Right cardiac atrium (tissue), 5 donors: Measurements from ENCODE around the gene ITPR1. TPM values are rescaled to one million over a fixed set of nuclear protein-coding genes. Genes with fewer than 3 reads are reported as not detected.

Experiments used
- ATAC-seq, 2 donors: fragments of 200-7000 bp; cut with Tn5 transposase; one replicate each; pipeline versions ENCODE4 v1.8.0 to v1.9.1; 2020; ENCODE audit warnings: moderate library complexity in 2 of 2, mild to moderate bottlenecking in 1 of 2
- DNase-seq, 3 donors: peaks; one replicate each; pipeline ENCODE4 v3.0.0-alpha.2; 2020
- H3K27ac ChIP-seq: one replicate; pipeline ENCODE4 v1.5.1; 2013; ENCODE audit warnings: mild to moderate bottlenecking, low read length, control low read depth, moderate library complexity
- H3K27me3 ChIP-seq: one replicate; pipeline ENCODE4 v1.6.1; 2013; ENCODE audit not compliant: control insufficient read depth, insufficient read depth
- H3K4me1 ChIP-seq: one replicate; pipeline ENCODE4 v1.6.1; 2013; ENCODE audit warnings: low read length; ENCODE audit not compliant: control insufficient read depth, insufficient read depth
- H3K4me3 ChIP-seq: one replicate; pipeline ENCODE4 v1.5.1; 2013; ENCODE audit warnings: low read length, control low read depth
- H3K9me3 ChIP-seq: one replicate; pipeline ENCODE4 v1.6.1; 2013; ENCODE audit warnings: low read length; ENCODE audit not compliant: control insufficient read depth
- WGBS: extraction: QIAGEN DNeasy Blood & Tissue Kit; methylation state at CpG from one replicate; pipeline ENCODE4 v1.1.7; 2013; 5-methylcytosine and 5-hydroxymethylcytosine counted together
- intact Hi-C, 4 donors: fragments of 100-400 bp; cut with DNase I; formaldehyde crosslinking; loops; one replicate each; pipeline versions ENCODE4 v1.11.0 to v1.14.0; 2022 to 2023
- polyA plus RNA-seq: library from polyadenylated mRNA; stranded (reverse); fragments of 200-250 nt; gene quantifications from one replicate; pipeline ENCODE4 v1.2.3, GENCODE V29; 2013
- total RNA-seq, 4 donors: library from RNA; stranded (reverse); fragmentation: NEBNext Ultra II Directional; extraction: Animal tissue kit (Norgen Biotek cat#: 25700); gene quantifications; one replicate each; pipeline ENCODE4 v1.2.1, GENCODE V29; 2021
- donor health status: healthy with polysubstance abuse.
- donor health status: DM: no; HTN: yes; CAD: no.
- donor health status: DM: no; HTN: no; CAD: no.
- donor health status: DM: no; HTN: yes; CAD: no; lungs with severe emphysema.
- donor health status: DM: yes; HTN: yes; CAD: no.

The ITPR1 gene
- total and polyA plus RNA-seq, 5 donors = 13.9 to 59.0 (median 39.5) TPM

GRCh38 chr3:4774531-4774930, 281.4 kb downstream of the ITPR1 start:
- no peak for DNase-seq
- intact Hi-C loops = no loop called here
- Histone ChIP-seq H3K4me3 (no peak overlapping the region), H3K27me3 (no peaks in the 10 kb centered on the region), H3K9me3 (no peaks in the 10 kb centered on the region), H3K27ac (no peak overlapping the region), H3K4me1 (peaks cover 20% of the 10 kb centered on the region)
- no peak for ATAC-seq
- WGBS = 96% methylated on average over 3 of the region's 3 CpGs

GRCh38 chr3:4776399-4776979, 283.3 kb downstream of the ITPR1 start:
- intact Hi-C loops = no loop called here
- Histone ChIP-seq H3K27me3 (no peaks in the 10 kb centered on the region), H3K4me1 (peaks cover 20% of the 10 kb centered on the region), H3K27ac (no peak overlapping the region), H3K4me3 (no peak overlapping the region), H3K9me3 (no peaks in the 10 kb centered on the region)
- DNase-seq (no peak), ATAC-seq (no peak)
- WGBS = 81% methylated on average over 4 of the region's 4 CpGs

- H3K27ac ChIP-seq = no peak overlapping the region
- H3K4me3 ChIP-seq = no peak overlapping the region
- 62% methylated on average over 5 of the region's 5 CpGs for WGBS
- peaks cover 18% of the 10 kb centered on the region for H3K4me1 ChIP-seq
- no peaks in the 10 kb centered on the region for H3K9me3 ChIP-seq
- intact Hi-C loops = no loop called here
- peak; percentile 71 to 72 for ATAC-seq
- DNase-seq = no peak
- H3K27me3 ChIP-seq = no peaks in the 10 kb centered on the region
Measured at GRCh38 chr3:4776980-4777581, 283.9 kb downstream of the ITPR1 start.

GRCh38 chr3:4778119-4778518, 285.0 kb downstream of the ITPR1 start:
- H3K4me3 ChIP-seq = no peak overlapping the region
- DNase-seq (no peak), ATAC-seq (no peak)
- H3K27me3 ChIP-seq = no peaks in the 10 kb centered on the region
- H3K27ac ChIP-seq = no peak overlapping the region
- WGBS = 100% methylated on average over 2 of the region's 2 CpGs
- H3K9me3 ChIP-seq = no peaks in the 10 kb centered on the region
- H3K4me1 ChIP-seq = peaks cover 11% of the 10 kb centered on the region
- intact Hi-C loops = no loop called here

GRCh38 chr3:4778740-4779139, 285.6 kb downstream of the ITPR1 start:
- ATAC-seq = no peak
- Histone ChIP-seq H3K27ac (no peak overlapping the region), H3K9me3 (no peaks in the 10 kb centered on the region), H3K4me1 (peaks cover 7% of the 10 kb centered on the region), H3K4me3 (no peak overlapping the region), H3K27me3 (no peaks in the 10 kb centered on the region)
- no peak for DNase-seq
- intact Hi-C loops = no loop called here
- 97% methylated on average over 1 of the region's 1 CpG for WGBS

GRCh38 chr3:4780545-4780957, 287.4 kb downstream of the ITPR1 start:
- no peaks in the 10 kb centered on the region for H3K27me3 ChIP-seq
- H3K4me3 ChIP-seq = no peak overlapping the region
- peaks cover 7% of the 10 kb centered on the region for H3K4me1 ChIP-seq
- intact Hi-C loops = no loop called here
- peak overlapping the region; percentile 20 for H3K27ac ChIP-seq
- 48% methylated on average over 5 of the region's 5 CpGs for WGBS
- peak in 1 of 2 donors; percentile 9 for ATAC-seq
- H3K9me3 ChIP-seq = no peaks in the 10 kb centered on the region
- no peak for DNase-seq

- intact Hi-C loops = no loop called here
- Histone ChIP-seq H3K4me3 (no peak overlapping the region), H3K9me3 (no peaks in the 10 kb centered on the region), H3K27me3 (no peaks in the 10 kb centered on the region), H3K27ac (no peak overlapping the region), H3K4me1 (peaks cover 7% of the 10 kb centered on the region)
- ATAC-seq (peak in 1 of 2 donors; percentile 52), DNase-seq (no peak)
- 54% methylated on average over 3 of the region's 3 CpGs for WGBS
Measured at GRCh38 chr3:4782095-4782494, 288.9 kb downstream of the ITPR1 start.

- H3K27me3 ChIP-seq = no peaks in the 10 kb centered on the region
- ATAC-seq (no peak), DNase-seq (no peak)
- 98% methylated on average over 1 of the region's 1 CpG for WGBS
- intact Hi-C loops = no loop called here
- no peak overlapping the region for H3K27ac ChIP-seq
- peaks cover 5% of the 10 kb centered on the region for H3K4me1 ChIP-seq
- H3K9me3 ChIP-seq = no peaks in the 10 kb centered on the region
- H3K4me3 ChIP-seq = no peak overlapping the region
Measured at GRCh38 chr3:4785551-4785950, 292.4 kb downstream of the ITPR1 start.

- H3K27ac ChIP-seq = no peak overlapping the region
Measured at GRCh38 chr3:4786431-4786830, 293.3 kb downstream of the ITPR1 start.

GRCh38 chr3:4791358-4791757, 298.2 kb downstream of the ITPR1 start:
- Histone ChIP-seq H3K4me1 (no peaks in the 10 kb centered on the region), H3K4me3 (no peak overlapping the region), H3K27ac (no peak overlapping the region), H3K9me3 (no peaks in the 10 kb centered on the region), H3K27me3 (no peaks in the 10 kb centered on the region)
- no peak for DNase-seq
- WGBS = 88% methylated on average over 4 of the region's 4 CpGs
- ATAC-seq = no peak
- intact Hi-C loops = no loop called here

More at GRCh38 chr3:4786431-4786830, 293.3 kb downstream of the ITPR1 start:
- H3K9me3 ChIP-seq = no peaks in the 10 kb centered on the region
- H3K4me3 ChIP-seq = no peak overlapping the region
- no peaks in the 10 kb centered on the region for H3K27me3 ChIP-seq
- intact Hi-C loops = no loop called here
- DNase-seq = no peak
- WGBS = 93% methylated on average over 3 of the region's 3 CpGs
- no peaks in the 10 kb centered on the region for H3K4me1 ChIP-seq
- peak; percentile 22 to 42 for ATAC-seq

- no peak overlapping the region for H3K27ac ChIP-seq
- no peak for DNase-seq
- no peaks in the 10 kb centered on the region for H3K9me3 ChIP-seq
- intact Hi-C loops = no loop called here
- no peaks in the 10 kb centered on the region for H3K27me3 ChIP-seq
- 67% methylated on average over 5 of the region's 5 CpGs for WGBS
- no peak overlapping the region for H3K4me3 ChIP-seq
- H3K4me1 ChIP-seq = no peaks in the 10 kb centered on the region
- peak in 1 of 2 donors; percentile 50 for ATAC-seq
Measured at GRCh38 chr3:4793311-4793710, 300.2 kb downstream of the ITPR1 start.
